ENCODE results near the gene PLXDC2. TPM values are rescaled to one million over a fixed set of nuclear protein-coding genes. Genes with fewer than 3 reads are reported as not detected.

Gene PLXDC2
- total RNA-seq, 1 experiment from 2014 or later = not detected

GRCh38 chr10:19921300-19922140, 105.3 kb downstream of the PLXDC2 start:
- no peaks in the 10 kb centered on the region for H3K27me3 Mint-ChIP-seq (ENCODE audit: unreplicated experiment)
- no peaks in the 10 kb centered on the region for H3K4me1 Mint-ChIP-seq (ENCODE audit: low read depth, unreplicated experiment)
- DNase-seq = no peak
- H3K4me3 Mint-ChIP-seq (ENCODE audit: low read depth, unreplicated experiment) = no peak overlapping the region
- no peak for TF ChIP-seq CTCF (IDR thresholded peaks at IDR 0.05; ENCODE audit: unreplicated experiment)
- CTCF ChIA-PET = no interaction called here
- intact Hi-C loops (cut with micrococcal nuclease; ENCODE audit: unreplicated experiment) = no loop called here
- no peak overlapping the region for H3K27ac Mint-ChIP-seq (ENCODE audit: unreplicated experiment)
- no TSS peak for BruUV-seq (replicated peaks)
- no peaks in the 10 kb centered on the region for H3K9me3 Mint-ChIP-seq (ENCODE audit: low read depth, unreplicated experiment)
- no peaks in the 10 kb centered on the region for H3K36me3 Mint-ChIP-seq (ENCODE audit: insufficient read depth, unreplicated experiment)

DNA sequence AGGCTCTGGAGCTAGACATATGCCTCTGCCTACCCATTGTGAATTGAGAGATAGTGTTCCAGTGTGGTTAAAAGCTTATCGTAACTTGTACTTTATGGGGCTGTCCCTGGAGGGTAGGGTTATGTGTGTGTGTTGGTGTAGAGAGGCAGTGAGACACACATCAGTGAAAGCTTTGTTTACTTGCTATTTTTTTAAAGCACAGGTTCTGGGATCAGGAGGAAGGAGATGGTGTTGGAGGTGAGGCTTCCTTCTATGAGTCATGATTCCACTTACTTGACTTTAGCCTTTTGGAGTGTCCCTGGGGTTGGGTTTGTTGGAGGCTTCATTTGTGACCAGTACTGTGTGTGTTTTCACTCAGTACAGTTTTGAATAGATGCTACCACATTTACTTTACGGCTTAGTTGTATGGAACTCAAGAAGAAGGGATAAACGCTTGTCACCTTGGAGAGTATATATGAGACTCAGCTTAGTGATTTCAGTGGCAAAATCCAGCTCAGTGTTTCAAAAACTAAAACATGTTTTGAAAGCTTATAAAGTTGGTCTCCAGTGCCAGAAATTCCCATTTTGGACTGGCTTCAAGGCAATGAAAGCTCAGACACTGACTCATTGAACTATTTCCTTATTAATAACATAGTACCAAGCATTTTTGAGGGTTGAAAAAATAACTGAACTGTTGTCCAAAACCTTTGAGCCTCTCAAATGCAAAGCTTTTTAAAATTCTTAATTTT, 106.2 kb downstream of the PLXDC2 start:
- intact Hi-C loops (cut with micrococcal nuclease; ENCODE audit: unreplicated experiment) = no loop called here
- Mint-ChIP-seq H3K4me3 (ENCODE audit: low read depth, unreplicated experiment) (no peak overlapping the region), H3K27ac (ENCODE audit: unreplicated experiment) (no peak overlapping the region), H3K4me1 (ENCODE audit: low read depth, unreplicated experiment) (no peaks in the 10 kb centered on the region), H3K9me3 (ENCODE audit: low read depth, unreplicated experiment) (peaks cover 4% of the 10 kb centered on the region), H3K27me3 (ENCODE audit: unreplicated experiment) (no peaks in the 10 kb centered on the region), H3K36me3 (ENCODE audit: insufficient read depth, unreplicated experiment) (no peaks in the 10 kb centered on the region)
- CTCF ChIA-PET = no interaction called here
- DNase-seq = no peak
- TF ChIP-seq CTCF (IDR thresholded peaks at IDR 0.05; ENCODE audit: unreplicated experiment) = no peak
- no TSS peak for BruUV-seq (replicated peaks)

- H3K9me3 Mint-ChIP-seq (ENCODE audit: low read depth, unreplicated experiment) = peaks cover 6% of the 10 kb centered on the region
- no peak overlapping the region for H3K27ac Mint-ChIP-seq (ENCODE audit: unreplicated experiment)
- TF ChIP-seq CTCF (IDR thresholded peaks at IDR 0.05; ENCODE audit: unreplicated experiment) = no peak
- intact Hi-C loops (cut with micrococcal nuclease; ENCODE audit: unreplicated experiment) = no loop called here
- DNase-seq = no peak
- no TSS peak for BruUV-seq (replicated peaks)
- CTCF ChIA-PET = no interaction called here
- no peaks in the 10 kb centered on the region for H3K4me1 Mint-ChIP-seq (ENCODE audit: low read depth, unreplicated experiment)
- no peaks in the 10 kb centered on the region for H3K27me3 Mint-ChIP-seq (ENCODE audit: unreplicated experiment)
- no peak overlapping the region for H3K4me3 Mint-ChIP-seq (ENCODE audit: low read depth, unreplicated experiment)
- no peaks in the 10 kb centered on the region for H3K36me3 Mint-ChIP-seq (ENCODE audit: insufficient read depth, unreplicated experiment)
Observed at GRCh38 chr10:19925064-19925463, 108.8 kb downstream of the PLXDC2 start.

DNA sequence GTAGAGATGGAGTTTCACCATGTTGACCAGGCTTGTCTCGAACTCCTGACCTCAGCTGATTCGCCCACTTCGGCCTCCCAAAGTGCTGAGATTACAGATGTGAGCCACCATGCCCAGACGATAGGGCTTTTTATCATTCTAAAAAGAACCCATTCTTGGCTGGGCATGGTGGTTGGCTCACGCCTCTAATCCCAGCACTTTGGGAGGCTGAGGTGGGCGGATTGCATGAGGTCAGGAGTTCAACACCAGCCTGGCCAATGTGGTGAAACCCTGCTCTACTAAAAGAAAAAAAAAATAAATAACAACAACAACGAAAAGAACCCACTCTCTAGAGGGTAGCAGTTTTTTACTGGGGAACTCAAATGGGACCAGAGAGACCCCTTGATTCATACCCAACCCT, 112.7 kb downstream of the PLXDC2 start:
- CTCF ChIA-PET = no interaction called here
- H3K4me1 Mint-ChIP-seq (ENCODE audit: low read depth, unreplicated experiment) = no peaks in the 10 kb centered on the region
- no peaks in the 10 kb centered on the region for H3K27me3 Mint-ChIP-seq (ENCODE audit: unreplicated experiment)
- no peaks in the 10 kb centered on the region for H3K36me3 Mint-ChIP-seq (ENCODE audit: insufficient read depth, unreplicated experiment)
- no peak overlapping the region for H3K27ac Mint-ChIP-seq (ENCODE audit: unreplicated experiment)
- TF ChIP-seq CTCF (IDR thresholded peaks at IDR 0.05; ENCODE audit: unreplicated experiment) = no peak
- DNase-seq = no peak
- H3K4me3 Mint-ChIP-seq (ENCODE audit: low read depth, unreplicated experiment) = no peak overlapping the region
- no TSS peak for BruUV-seq (replicated peaks)
- intact Hi-C loops (cut with micrococcal nuclease; ENCODE audit: unreplicated experiment) = no loop called here
- peaks cover 9% of the 10 kb centered on the region for H3K9me3 Mint-ChIP-seq (ENCODE audit: low read depth, unreplicated experiment)

All from Calu3 (cell line).